ENCODE results near the gene CLDN12. TPM values are rescaled to one million over a fixed set of nuclear protein-coding genes. Genes with fewer than 3 reads are reported as not detected.

The CLDN12 gene
- total RNA-seq, 1 experiment from 2014 or later, result 25.5 TPM

GRCh38 chr7:90445633-90446032, 42.4 kb downstream of the CLDN12 start:
- no peaks in the 10 kb centered on the region for H3K4me1 ChIP-seq (ENCODE audit: control insufficient read depth, insufficient read depth, low read length)
- no peak for DNase-seq (ENCODE audit: low read depth, low spot score)
- in situ Hi-C loops (cut with HindIII; ENCODE audit: low pct_unique_long_range_greater_than_20kb, low sequenced_read_pairs), result no loop called here
- no peak for ATAC-seq
- CTCF ChIA-PET, result interaction anchor here (1.0 kb wide), 1 partner anchor 18 kb away, joined by 3 read pairs; no protein-coding TSS in a partner anchor
- BruUV-seq (replicated peaks), result no TSS peak
- POLR2A ChIA-PET, result no interaction called here
- no peak for TF ChIP-seq SIN3A (IDR thresholded peaks at IDR 0.05; ENCODE audit: borderline replicate concordance, insufficient read depth, low read depth, low read length)
- TF ChIP-seq REST (IDR thresholded peaks at IDR 0.05; ENCODE audit: insufficient read depth in 1 of 2, low read depth in 2 of 2, low read length in 1 of 2), result no peak
- no peak for TF ChIP-seq CTCF (IDR thresholded peaks at IDR 0.05)
- no peak for TF ChIP-seq POLR2AphosphoS5 (IDR thresholded peaks at IDR 0.05; ENCODE audit: low read depth, low read length)
- TF ChIP-seq TCF7L2 (IDR thresholded peaks at IDR 0.05; ENCODE audit: low read depth, low read length), result no peak
- H3K9me3 ChIP-seq (ENCODE audit: control insufficient read depth, insufficient read depth, low read depth, low read length), result no peaks in the 10 kb centered on the region
- H3K27ac ChIP-seq (ENCODE audit: low read length), result no peak overlapping the region
- H3K4me3 ChIP-seq (ENCODE audit: low read depth in 2 of 2, low read length in 2 of 2), result no peak overlapping the region
- intact Hi-C loops (cut with micrococcal nuclease; ENCODE audit: unreplicated experiment), result no loop called here
- no peaks in the 10 kb centered on the region for H3K36me3 ChIP-seq (ENCODE audit: control insufficient read depth, insufficient read depth, low read length)
- no peaks in the 10 kb centered on the region for H3K27me3 ChIP-seq (ENCODE audit: control insufficient read depth, insufficient read depth, low read length)

- no TSS peak for BruUV-seq (replicated peaks)
- TF ChIP-seq TCF7L2 (IDR thresholded peaks at IDR 0.05; ENCODE audit: low read depth, low read length), result no peak
- no peak for TF ChIP-seq CTCF (IDR thresholded peaks at IDR 0.05)
- TF ChIP-seq POLR2AphosphoS5 (IDR thresholded peaks at IDR 0.05; ENCODE audit: low read depth, low read length), result no peak
- no peak for TF ChIP-seq SIN3A (IDR thresholded peaks at IDR 0.05; ENCODE audit: borderline replicate concordance, insufficient read depth, low read depth, low read length)
- no peak for TF ChIP-seq REST (IDR thresholded peaks at IDR 0.05; ENCODE audit: insufficient read depth in 1 of 2, low read depth in 2 of 2, low read length in 1 of 2)
- in situ Hi-C loops (cut with HindIII; ENCODE audit: low pct_unique_long_range_greater_than_20kb, low sequenced_read_pairs), result no loop called here
- Histone ChIP-seq H3K4me1 (ENCODE audit: control insufficient read depth, insufficient read depth, low read length) (no peaks in the 10 kb centered on the region), H3K36me3 (ENCODE audit: control insufficient read depth, insufficient read depth, low read length) (no peaks in the 10 kb centered on the region), H3K9me3 (ENCODE audit: control insufficient read depth, insufficient read depth, low read depth, low read length) (no peaks in the 10 kb centered on the region), H3K27ac (ENCODE audit: low read length) (no peak overlapping the region), H3K27me3 (ENCODE audit: control insufficient read depth, insufficient read depth, low read length) (no peaks in the 10 kb centered on the region), H3K4me3 (ENCODE audit: low read depth in 2 of 2, low read length in 2 of 2) (no peak overlapping the region)
- no peak for DNase-seq (ENCODE audit: low read depth, low spot score)
- intact Hi-C loops (cut with micrococcal nuclease; ENCODE audit: unreplicated experiment), result no loop called here
- ChIA-PET CTCF (interaction anchor here (1.0 kb wide), 1 partner anchor 18 kb away, joined by 3 read pairs; no protein-coding TSS in a partner anchor), POLR2A (no interaction called here)
- ATAC-seq, result no peak
Observed at GRCh38 chr7:90446137-90446899, 43.1 kb downstream of the CLDN12 start.
